ENCODE data around the gene CWC15. TPM values are rescaled to one million over a fixed set of nuclear protein-coding genes. Genes with fewer than 3 reads are reported as not detected.
A peak's percentile ranks its signal among the peaks of the same experiment; 100 is the strongest.

CWC15 gene
- total and polyA plus RNA-seq, 8 donors = 21.2 to 53.5 (median 28.2) TPM

DNA sequence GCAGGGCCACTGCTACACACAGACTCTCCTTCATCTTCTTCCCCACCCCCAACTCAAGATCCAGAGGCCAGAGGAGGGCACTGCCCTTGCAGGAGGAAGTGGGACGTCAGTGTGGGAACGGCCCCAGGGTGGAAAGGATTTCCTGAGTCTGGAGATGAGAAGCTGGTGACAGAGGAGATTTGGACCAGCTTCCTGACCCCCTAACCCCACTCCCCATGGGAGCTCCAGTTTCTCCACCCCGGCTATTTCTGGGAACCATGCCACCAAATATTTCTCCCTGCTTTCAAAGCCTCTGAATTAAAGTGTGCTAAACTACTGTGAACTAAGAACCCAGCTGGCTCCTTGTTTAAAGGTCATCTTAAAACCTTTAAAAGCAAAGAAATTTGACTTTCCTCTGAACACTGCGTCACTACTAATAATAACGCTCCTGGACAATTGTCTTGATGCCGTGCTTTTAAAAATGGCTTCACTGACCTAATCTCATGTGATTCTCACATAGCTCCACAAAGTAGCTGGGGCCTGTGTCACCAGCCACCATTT lies 46.6 kb downstream of the CWC15 start:
- peaks cover 0 to 9% (median 0%) of the 10 kb centered on the region in 3 donors for H3K4me1 ChIP-seq
- no peak overlapping the region for H3K4me3 ChIP-seq
- H3K36me3 ChIP-seq = no peaks in the 10 kb centered on the region
- FAIRE-seq = no peak
- TF ChIP-seq CTCF (IDR thresholded peaks at IDR 0.05) = no peak
- peak; percentile 48 to 79 (median 74) for ATAC-seq
- no peaks in the 10 kb centered on the region for H3K9me3 ChIP-seq
- DNase-seq = peak in 4 of 6 donors; percentile 37 to 51 (median 41)
- H3K27ac ChIP-seq = peak overlapping the region in 3 of 4 donors; percentile 1 to 42 (median 37)
- 36 to 41% methylated on average over 6 of the region's 6 CpGs for WGBS, 2 donors
- H3K27me3 ChIP-seq = no peaks in the 10 kb centered on the region
- intact Hi-C loops (cut with DNase I) = no loop called here

DNA sequence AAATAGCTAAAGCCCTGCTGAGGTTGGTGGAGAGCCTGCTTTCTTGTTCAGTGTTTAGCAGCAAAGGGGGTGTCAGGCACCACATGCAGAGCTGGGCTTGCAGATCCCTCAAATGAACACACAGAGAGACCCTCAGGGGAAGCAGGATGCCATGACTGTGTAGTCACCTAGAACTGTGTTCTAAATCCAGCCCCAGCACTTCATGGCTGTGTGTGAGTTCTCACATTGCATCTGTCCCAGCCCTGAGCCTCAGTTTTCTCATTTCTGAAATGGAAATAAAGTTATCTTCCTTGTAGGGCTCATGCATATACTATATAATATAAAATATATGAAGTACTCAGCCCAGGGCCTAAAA lies 47.1 kb downstream of the CWC15 start:
- no peak for FAIRE-seq
- H3K27ac ChIP-seq = peak overlapping the region in 2 of 4 donors; percentile 37 to 42
- no peak overlapping the region for H3K4me3 ChIP-seq
- peak in 2 of 4 donors; percentile 10 to 13 for ATAC-seq
- no peak for DNase-seq
- no peaks in the 10 kb centered on the region for H3K27me3 ChIP-seq
- no peak for TF ChIP-seq CTCF (IDR thresholded peaks at IDR 0.05)
- no peaks in the 10 kb centered on the region for H3K9me3 ChIP-seq
- H3K4me1 ChIP-seq = peaks cover 0 to 9% (median 0%) of the 10 kb centered on the region in 3 donors
- H3K36me3 ChIP-seq = no peaks in the 10 kb centered on the region
- intact Hi-C loops (cut with DNase I) = no loop called here

DNA sequence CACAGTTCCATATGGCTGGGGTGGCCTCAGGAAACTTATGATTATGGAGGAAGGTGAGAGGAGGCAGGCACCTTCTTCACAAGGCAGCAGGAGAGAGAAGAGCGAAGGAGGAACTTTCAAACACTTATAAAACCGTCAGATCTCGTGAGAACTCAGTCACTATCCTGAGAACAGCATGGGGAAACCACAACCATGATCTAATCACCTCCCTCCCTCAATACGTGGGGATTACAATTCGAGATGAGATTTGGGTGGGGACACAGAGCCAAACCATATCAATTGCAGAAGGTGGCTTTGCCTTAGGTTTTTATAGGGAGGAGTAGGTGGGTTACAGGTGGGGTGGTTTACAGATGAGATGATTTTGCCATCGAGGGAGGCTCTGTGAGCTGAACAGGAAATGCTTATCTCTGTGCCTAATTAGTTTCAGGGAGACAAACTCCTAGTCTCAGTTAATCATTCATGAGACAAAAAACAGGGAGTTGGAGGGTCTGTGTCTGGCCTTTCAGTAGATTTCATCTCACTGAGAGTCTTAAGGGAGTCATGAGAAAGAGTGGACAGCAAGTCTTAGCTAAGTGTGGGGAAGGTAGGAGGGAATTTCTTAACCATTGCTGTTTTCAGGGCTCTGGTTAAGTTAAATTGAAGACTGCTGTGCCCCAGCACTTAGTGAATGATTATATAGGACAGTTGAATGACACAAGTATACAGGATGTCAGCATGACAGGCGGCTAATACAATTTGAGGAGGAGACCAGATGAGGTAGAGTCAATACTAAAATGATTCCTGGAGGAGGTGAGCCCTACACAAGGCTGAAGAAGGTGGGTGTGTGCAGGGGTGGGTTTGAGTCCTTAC lies 47.7 kb downstream of the CWC15 start:
- no peaks in the 10 kb centered on the region for H3K27me3 ChIP-seq
- H3K27ac ChIP-seq = peak overlapping the region in 2 of 4 donors; percentile 37 to 42
- no peaks in the 10 kb centered on the region for H3K36me3 ChIP-seq
- FAIRE-seq (no peak), ATAC-seq (no peak), DNase-seq (no peak)
- no peak for TF ChIP-seq CTCF (IDR thresholded peaks at IDR 0.05)
- no peaks in the 10 kb centered on the region for H3K9me3 ChIP-seq
- peaks cover 0 to 9% (median 0%) of the 10 kb centered on the region in 3 donors for H3K4me1 ChIP-seq
- no peak overlapping the region for H3K4me3 ChIP-seq
- WGBS, 2 donors = 49 to 56% methylated on average over 7 of the region's 7 CpGs
- intact Hi-C loops (cut with DNase I) = no loop called here

GRCh38 chr11:94924612-94925011 lies 48.7 kb downstream of the CWC15 start:
- DNase-seq (no peak), ATAC-seq (no peak), FAIRE-seq (no peak)

More at GRCh38 chr11:94924612-94925011, 48.7 kb downstream of the CWC15 start:
- Histone ChIP-seq H3K4me3 (no peak overlapping the region), H3K36me3 (no peaks in the 10 kb centered on the region), H3K4me1 (peaks cover 0 to 9% (median 0%) of the 10 kb centered on the region in 3 donors), H3K27ac (no peak overlapping the region), H3K9me3 (no peaks in the 10 kb centered on the region), H3K27me3 (no peaks in the 10 kb centered on the region)
- TF ChIP-seq CTCF (IDR thresholded peaks at IDR 0.05) = no peak
- WGBS, 2 donors = 69 to 78% methylated on average over 5 of the region's 5 CpGs
- intact Hi-C loops (cut with DNase I) = no loop called here

All from pancreas (tissue), 10 donors.